Keratinocyte (primary cell): Measurements from ENCODE around the gene TMF1. TPM values are rescaled to one million over a fixed set of nuclear protein-coding genes. Genes with fewer than 3 reads are reported as not detected.

ENCODE experiments used
- DNase-seq: peaks from one replicate; pipeline ENCODE4 v3.0.0-alpha.2; 2011; ENCODE audit warnings: low read depth, missing footprints, low spot score
- FAIRE-seq: peaks from 2 replicates; lab custom pipeline; 2011; peaks lifted over from hg19 to GRCh38; lab: Jason Lieb, UNC
- H2AFZ ChIP-seq: 2 replicates; pipeline ENCODE4 v1.6.0; 2012; ENCODE audit warnings: low read length, control low read depth, inconsistent platforms; ENCODE audit not compliant: control insufficient read depth
- H3K27ac ChIP-seq: 2 replicates; pipeline ENCODE4 v1.5.1; 2011; ENCODE audit warnings: low read length; ENCODE audit not compliant: control insufficient read depth, insufficient read depth
- H3K27me3 ChIP-seq: 3 replicates; pipeline ENCODE4 v1.6.0; 2011; ENCODE audit warnings: low read length; ENCODE audit not compliant: control insufficient read depth, insufficient read depth; ENCODE audit errors: extremely low read depth
- H3K36me3 ChIP-seq, 2 experiments: 2 replicates in 1 of 2; 3 replicates in 1 of 2; pipeline ENCODE4 v1.5.1; 2011; ENCODE audit warnings: low read length in 2 of 2, mild to moderate bottlenecking in 1 of 2; ENCODE audit not compliant: control insufficient read depth in 2 of 2, insufficient read depth in 2 of 2; ENCODE audit errors: extremely low read depth in 1 of 2
- H3K4me1 ChIP-seq: 3 replicates; pipeline ENCODE4 v1.5.1; 2011; ENCODE audit warnings: low read length; ENCODE audit not compliant: control insufficient read depth, insufficient read depth; ENCODE audit errors: extremely low read depth
- H3K4me2 ChIP-seq: 3 replicates; pipeline ENCODE4 v1.6.0; 2011; ENCODE audit warnings: low read depth, low read length; ENCODE audit not compliant: control insufficient read depth, insufficient read depth; ENCODE audit errors: extremely low read depth
- H3K4me3 ChIP-seq, 3 experiments: fragments of 200-600 bp in 1 of 3; sonication (generic) in 1 of 3; 2 replicates in 2 of 3; 3 replicates in 1 of 3; pipeline ENCODE4 v1.5.1; 2011 to 2016; ENCODE audit warnings: low read length in 3 of 3, mild to moderate bottlenecking in 3 of 3, control low read depth in 2 of 3, inconsistent platforms in 1 of 3, low read depth in 1 of 3, mixed read lengths in 1 of 3, mixed run types in 1 of 3, moderate library complexity in 1 of 3; ENCODE audit not compliant: control insufficient read depth in 2 of 3, insufficient read depth in 2 of 3; ENCODE audit errors: extremely low read depth in 1 of 3
- H3K79me2 ChIP-seq: 2 replicates; pipeline ENCODE4 v1.6.0; 2012; ENCODE audit warnings: low read length; ENCODE audit not compliant: control insufficient read depth, insufficient read depth
- H3K9ac ChIP-seq: 3 replicates; pipeline ENCODE4 v1.6.0; 2011; ENCODE audit warnings: low read length; ENCODE audit not compliant: control insufficient read depth, insufficient read depth; ENCODE audit errors: extremely low read depth
- H3K9me1 ChIP-seq: 3 replicates; pipeline ENCODE4 v1.6.0; 2011; ENCODE audit warnings: low read length; ENCODE audit not compliant: control insufficient read depth, insufficient read depth; ENCODE audit errors: extremely low read depth
- H3K9me3 ChIP-seq: 2 replicates; pipeline ENCODE4 v1.5.1; 2012; ENCODE audit warnings: low read depth, low read length; ENCODE audit not compliant: control insufficient read depth
- H4K20me1 ChIP-seq: 3 replicates; pipeline ENCODE4 v1.6.0; 2011; ENCODE audit warnings: low read length; ENCODE audit not compliant: control insufficient read depth, insufficient read depth; ENCODE audit errors: extremely low read depth
- CTCF ChIP-seq, 3 experiments: IDR thresholded peaks in 1 of 3; conservative IDR thresholded peaks in 1 of 3; optimal IDR thresholded peaks in 1 of 3; 2 replicates in 2 of 3; 3 replicates in 1 of 3; pipeline versions ENCODE3 to v1.5.1; 2011; ENCODE audit warnings: low read length in 3 of 3, mild to moderate bottlenecking in 3 of 3, moderate library complexity in 2 of 3, control low read depth in 1 of 3, inconsistent platforms in 1 of 3; ENCODE audit not compliant: insufficient read depth in 2 of 3; ENCODE audit errors: extremely low read depth in 1 of 3
- EZH2 ChIP-seq: IDR thresholded peaks from one replicate; pipeline ENCODE4 v1.6.1; 2012; ENCODE audit warnings: inconsistent platforms, mild to moderate bottlenecking, low read length, moderate library complexity
- dilution Hi-C: fragments of 300-500 bp; cut with MboI; formaldehyde crosslinking; loops from one replicate; pipeline ENCODE4 v1.7.0; 2020; ENCODE audit warnings: low sequenced_read_pairs; ENCODE audit not compliant: extremely low pct_ligation_motif_present
- polyA plus RNA-seq, 5 experiments: library from polyadenylated mRNA; depleted of rRNA in 3 of 5; stranded (reverse) in 3 of 5; stranded (forward) in 1 of 5; unstranded in 1 of 5; fragments of >200 nt; gene quantifications; 1 replicate in 1 of 5; 2 replicates in 3 of 5; 3 replicates in 1 of 5; pipeline versions ENCODE4 v1.2.1 to v1.2.3, GENCODE V29; 2011 to 2012; ENCODE audit warnings: missing spikeins in 2 of 5, low read depth in 1 of 5, low replicate concordance in 1 of 5

The TMF1 gene
- polyA plus RNA-seq, 1 donor (not counting 4 experiments of a cell fraction or from before 2014, with no cell fraction given) = 13.7 TPM

- TF ChIP-seq CTCF (optimal IDR thresholded peaks at IDR 0.05 in 1 of 3, IDR thresholded peaks at IDR 0.05 in 1 of 3, conservative IDR thresholded peaks at IDR 0.05 in 1 of 3; ENCODE audit: extremely low read depth in 1 of 3, insufficient read depth in 2 of 3, low read length in 3 of 3) (no peak), EZH2 (no peak)
- Histone ChIP-seq H3K27ac (no peak overlapping the region), H4K20me1 (no peaks in the 10 kb centered on the region), H3K9me1 (no peaks in the 10 kb centered on the region), H3K27me3 (no peaks in the 10 kb centered on the region), H3K9ac (no peak overlapping the region), H3K36me3 (peaks cover 3 to 8% of the 10 kb centered on the region in 2 experiments), H3K4me3 (no peak overlapping the region), H3K79me2 (no peaks in the 10 kb centered on the region), H3K9me3 (no peaks in the 10 kb centered on the region), H3K4me1 (no peaks in the 10 kb centered on the region), H3K4me2 (no peak overlapping the region), H2AFZ (no peak overlapping the region)
- dilution Hi-C loops = no loop called here
- no peak for FAIRE-seq
- DNase-seq = no peak
Measured at GRCh38 chr3:69020857-69021256, 31.3 kb downstream of the TMF1 start.

DNA sequence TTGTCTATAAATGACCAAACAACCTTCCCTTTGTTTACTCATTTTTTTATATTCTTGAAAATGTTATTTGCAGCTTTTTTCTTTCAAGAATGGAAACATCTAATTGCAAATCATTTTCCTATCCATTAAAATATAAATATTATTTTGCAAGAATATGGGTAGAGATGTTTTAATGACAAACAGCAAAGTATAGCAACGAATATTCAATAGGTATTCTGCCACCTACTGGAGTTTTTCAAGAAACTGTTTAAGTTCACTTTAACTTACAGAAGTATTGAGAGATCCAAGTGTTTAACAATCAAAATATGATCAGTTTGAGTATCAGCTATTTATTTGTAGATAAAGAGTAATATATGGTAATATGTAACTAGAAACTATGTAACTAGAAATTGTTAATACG lies 31.7 kb downstream of the TMF1 start:
- FAIRE-seq = no peak

More for the DNA sequence above, 31.7 kb downstream of the TMF1 start:
- Histone ChIP-seq H4K20me1 (no peaks in the 10 kb centered on the region), H2AFZ (no peak overlapping the region), H3K4me1 (no peaks in the 10 kb centered on the region), H3K9me3 (no peaks in the 10 kb centered on the region), H3K9me1 (no peaks in the 10 kb centered on the region), H3K9ac (no peak overlapping the region), H3K27ac (no peak overlapping the region), H3K27me3 (no peaks in the 10 kb centered on the region), H3K4me2 (no peak overlapping the region), H3K4me3 (no peak overlapping the region), H3K79me2 (peaks cover 2% of the 10 kb centered on the region), H3K36me3 (peaks cover 3 to 4% of the 10 kb centered on the region in 2 experiments)
- dilution Hi-C loops = no loop called here
- DNase-seq = no peak
- TF ChIP-seq CTCF (optimal IDR thresholded peaks at IDR 0.05 in 1 of 3, IDR thresholded peaks at IDR 0.05 in 1 of 3, conservative IDR thresholded peaks at IDR 0.05 in 1 of 3; ENCODE audit: extremely low read depth in 1 of 3, insufficient read depth in 2 of 3, low read length in 3 of 3) = peak in 1 of 3 experiments; percentile 26
- no peak for TF ChIP-seq EZH2
